Omental fat pad (tissue), 4 donors: Measurements from ENCODE around the gene HINFP. TPM values are rescaled to one million over a fixed set of nuclear protein-coding genes. Genes with fewer than 3 reads are reported as not detected.
"Not testable (repeated sequence)": the region's sequence is repeated elsewhere in the genome, so short reads cannot be mapped to it uniquely, and the experiment has no call there.

Experiments
- ATAC-seq: fragments of 150-250 bp; one replicate; pipeline ENCODE4 v1.9.1; 2016; ENCODE audit warnings: mild to moderate bottlenecking, moderate library complexity; ENCODE audit not compliant: low FRiP score
- DNase-seq: peaks from one replicate; pipeline ENCODE4 v3.0.0-alpha.2; 2019; ENCODE audit warnings: low spot score
- CTCF ChIP-seq, 3 donors: fragments of 450-650 bp; IDR thresholded peaks; one replicate each; pipeline ENCODE4 v1.5.1; 2016 to 2017; ENCODE audit warnings: antibody characterized with exemption in 3 of 3, mild to moderate bottlenecking in 3 of 3, moderate library complexity in 2 of 3
- total RNA-seq, 4 donors: library from RNA; depleted of rRNA; stranded (reverse); fragments of >200 nt; gene quantifications; one replicate each; pipeline ENCODE4 v1.1.0, GENCODE V29; 2016

HINFP gene
- total RNA-seq, 4 donors from 2014 or later, result 10.2 to 31.0 (median 24.4) TPM

GRCh38 chr11:119179342-119179741, 58.0 kb downstream of the HINFP start:
- TF ChIP-seq CTCF (IDR thresholded peaks at IDR 0.05), result no peak
- DNase-seq (no peak), ATAC-seq (no peak)

- ATAC-seq (no peak), DNase-seq (no peak)
- no peak for TF ChIP-seq CTCF (IDR thresholded peaks at IDR 0.05)
Measured at GRCh38 chr11:119179983-119180382, 58.6 kb downstream of the HINFP start.

- DNase-seq (no peak), ATAC-seq (no peak)
- TF ChIP-seq CTCF (IDR thresholded peaks at IDR 0.05), result no peak
Measured at GRCh38 chr11:119180729-119181676, 59.6 kb downstream of the HINFP start.

- DNase-seq, result no peak
- TF ChIP-seq CTCF (IDR thresholded peaks at IDR 0.05), result no peak
- peak; percentile 18 for ATAC-seq
Measured at GRCh38 chr11:119181677-119182412, 60.5 kb downstream of the HINFP start.

- DNase-seq, ATAC-seq: not testable (repeated sequence)
Measured at GRCh38 chr11:119184399-119184798, 63.0 kb downstream of the HINFP start.

Other genes with a start within 250 kb of the HINFP start
- gene CXCR5, start 237.7 kb upstream of the HINFP start, total RNA-seq, result under 1 TPM in 2 of 4 donors, not detected in 2; 0.09 to 0.12 TPM
- 10 to 100 TPM; 13.5 to 24.0 (median 17.3) TPM for gene BCL9L, start 195.7 kb upstream of the HINFP start, total RNA-seq
- not detected for gene UPK2, start 165.3 kb upstream of the HINFP start, total RNA-seq
- gene FOXR1, start 149.8 kb upstream of the HINFP start, total RNA-seq, result not detected
- gene CENATAC, start 123.4 kb upstream of the HINFP start, total RNA-seq, result 10 to 100 TPM; 36.9 to 66.9 (median 50.9) TPM
- gene RPS25, start 103.2 kb upstream of the HINFP start, total RNA-seq, result 1,000 to 10,000 TPM; 1,426 to 2,619 (median 2,025) TPM
- gene TRAPPC4, start 102.8 kb upstream of the HINFP start, total RNA-seq, result 10 to 100 TPM; 43.2 to 61.7 (median 51.4) TPM
- gene SLC37A4, start 90.7 kb upstream of the HINFP start, total RNA-seq, result 10 to 100 TPM; 11.6 to 18.4 (median 14.0) TPM
- 10 to 100 TPM; 43.5 to 94.4 (median 63.7) TPM for gene HYOU1, start 64.4 kb upstream of the HINFP start, total RNA-seq
- 10 to 100 TPM; 31.5 to 39.2 (median 32.7) TPM for gene VPS11, start 53.8 kb upstream of the HINFP start, total RNA-seq
- gene HMBS, start 36.7 kb upstream of the HINFP start, total RNA-seq, result 10 to 100 TPM in 1 of 4 donors, 1 to 10 TPM in 3; 7.2 to 11.7 (median 8.5) TPM
- 10 to 100 TPM; 23.0 to 34.0 (median 28.5) TPM for gene DPAGT1, start 19.7 kb upstream of the HINFP start, total RNA-seq
- gene C2CD2L, start 14.2 kb upstream of the HINFP start, total RNA-seq, result 10 to 100 TPM in 1 of 4 donors, 1 to 10 TPM in 3; 8.2 to 10.7 (median 9.0) TPM
- gene ABCG4, start 27.5 kb downstream of the HINFP start, total RNA-seq, result under 1 TPM in 2 of 4 donors, not detected in 2; 0.09 to 0.32 TPM
- 10 to 100 TPM in 3 of 4 donors, 1 to 10 TPM in 1; 7.9 to 26.0 (median 14.7) TPM for gene NLRX1, start 47.1 kb downstream of the HINFP start, total RNA-seq
- 10 to 100 TPM in 1 of 4 donors, 1 to 10 TPM in 2, not detected in 1; 1.3 to 11.7 (median 1.4) TPM for gene NHERF4, start 63.9 kb downstream of the HINFP start, total RNA-seq
- gene CBL, start 84.8 kb downstream of the HINFP start, total RNA-seq, result 10 to 100 TPM; 12.9 to 26.6 (median 20.9) TPM
- gene MCAM, start 195.6 kb downstream of the HINFP start, total RNA-seq, result 1,000 to 10,000 TPM in 1 of 4 donors, 100 to 1,000 TPM in 3; 613 to 1,211 (median 746) TPM
- 10 to 100 TPM in 1 of 4 donors, 1 to 10 TPM in 3; 8.9 to 11.1 (median 9.4) TPM for gene RNF26, start 212.9 kb downstream of the HINFP start, total RNA-seq
- gene C1QTNF5, start 219.3 kb downstream of the HINFP start, total RNA-seq, result 10 to 100 TPM; 18.0 to 74.2 (median 35.5) TPM
- gene MFRP, start 225.1 kb downstream of the HINFP start, total RNA-seq, result not detected